Esophagus muscularis mucosa (tissue), 4 donors: ENCODE data around the gene CENPP.
A peak's percentile ranks its signal among the peaks of the same experiment; 100 is the strongest.

Experiments
- CTCF ChIP-seq, 3 experiments: fragments of 200-600 bp in 2 of 3; fragments of 450-650 bp in 1 of 3; sonication (generic) in 2 of 3; IDR thresholded peaks; one replicate each; pipeline ENCODE4 v1.5.1; 2017 to 2019; ENCODE audit warnings: antibody characterized with exemption in 3 of 3, mild to moderate bottlenecking in 2 of 3, moderate library complexity in 1 of 3
- EP300 ChIP-seq: sonication (generic); formaldehyde crosslinking; IDR thresholded peaks from one replicate; pipeline ENCODE4 v1.6.1; 2017; ENCODE audit warnings: antibody characterized with exemption
- POLR2A ChIP-seq: fragments of 450-650 bp; IDR thresholded peaks from one replicate; pipeline ENCODE4 v1.6.1; 2017; ENCODE audit warnings: antibody characterized with exemption, moderate library complexity, mild to moderate bottlenecking, low read depth
- POLR2AphosphoS5 ChIP-seq, 2 donors: sonication (generic); formaldehyde crosslinking; IDR thresholded peaks; one replicate each; pipeline ENCODE4 v1.6.1; 2017; ENCODE audit warnings: antibody characterized with exemption in 2 of 2

GRCh38 chr9:92480291-92480771, 154.6 kb downstream of the CENPP start:
- TF ChIP-seq POLR2A (no peak), CTCF (IDR thresholded peaks at IDR 0.05) (no peak), EP300 (no peak), POLR2AphosphoS5 (IDR thresholded peaks at IDR 0.05) (peak in 1 of 2 donors; percentile 8)
